K562 (cell line): ENCODE results near the gene IFNW1.
"Not testable (repeated sequence)": the region's sequence is repeated elsewhere in the genome, so short reads cannot be mapped to it uniquely, and the experiment has no call there.

Experiments used
- CTCF ChIP-seq, 3 experiments: IDR thresholded peaks in 2 of 3; conservative IDR thresholded peaks in 1 of 3; 2 replicates each; pipeline ENCODE4 v1.5.1; 2011 to 2012; ENCODE audit warnings: low read length in 3 of 3, mild to moderate bottlenecking in 3 of 3, control low read depth in 2 of 3, improper control_type of control experiment in 1 of 3, inconsistent platforms in 1 of 3, low read depth in 1 of 3, mixed read lengths in 1 of 3, moderate library complexity in 1 of 3; ENCODE audit not compliant: insufficient read depth in 2 of 3
- JUND ChIP-seq, 2 experiments: IDR thresholded peaks; 2 replicates in 1 of 2; 3 replicates in 1 of 2; pipeline ENCODE4 v1.6.1; 2011; ENCODE audit warnings: borderline replicate concordance in 2 of 2, low read depth in 2 of 2, low read length in 2 of 2, improper control_type of control experiment in 1 of 2, missing biosample characterization in 1 of 2, missing genetic modification characterization in 1 of 2, missing genetic modification reagents in 1 of 2
- MAFF ChIP-seq: IDR thresholded peaks from 2 replicates; pipeline ENCODE4 v1.6.1; 2012; ENCODE audit warnings: low read length, improper control_type of control experiment
- SP1 ChIP-seq: sonication (generic); formaldehyde crosslinking; IDR thresholded peaks from 2 replicates; pipeline ENCODE4 v1.8.1; 2022; ENCODE audit warnings: mild to moderate bottlenecking, missing genetic modification reagents

GRCh38 chr9:21182810-21183736 is 41.4 kb upstream of the IFNW1 start:
- TF ChIP-seq MAFF; SP1 (CRISPR knock-in tag); JUND (IDR thresholded peaks at IDR 0.05; ENCODE audit: borderline replicate concordance, low read depth, low read length); JUND (tag; IDR thresholded peaks at IDR 0.05; ENCODE audit: borderline replicate concordance, low read depth, low read length); CTCF (IDR thresholded peaks at IDR 0.05 in 2 of 3, conservative IDR thresholded peaks at IDR 0.05 in 1 of 3; ENCODE audit: insufficient read depth in 2 of 3, low read depth in 1 of 3, low read length in 3 of 3): not testable (repeated sequence)
